A549 treated with AZD9567 at 1 μM for 4 hours (cell line): Measurements from ENCODE around the gene HBG2. TPM values are rescaled to one million over a fixed set of nuclear protein-coding genes. Genes with fewer than 3 reads are reported as not detected.

Experiments used
- total RNA-seq: library from RNA; stranded (reverse); fragments of 200-300 nt; extraction: Qiagen RNA extraction; gene quantifications from 5 replicates; pipeline ENCODE4 v1.2.3, GENCODE V29; 2022; ENCODE audit not compliant: insufficient read depth

The HBG2 gene
- total RNA-seq: not detected in 5 replicates

DNA sequence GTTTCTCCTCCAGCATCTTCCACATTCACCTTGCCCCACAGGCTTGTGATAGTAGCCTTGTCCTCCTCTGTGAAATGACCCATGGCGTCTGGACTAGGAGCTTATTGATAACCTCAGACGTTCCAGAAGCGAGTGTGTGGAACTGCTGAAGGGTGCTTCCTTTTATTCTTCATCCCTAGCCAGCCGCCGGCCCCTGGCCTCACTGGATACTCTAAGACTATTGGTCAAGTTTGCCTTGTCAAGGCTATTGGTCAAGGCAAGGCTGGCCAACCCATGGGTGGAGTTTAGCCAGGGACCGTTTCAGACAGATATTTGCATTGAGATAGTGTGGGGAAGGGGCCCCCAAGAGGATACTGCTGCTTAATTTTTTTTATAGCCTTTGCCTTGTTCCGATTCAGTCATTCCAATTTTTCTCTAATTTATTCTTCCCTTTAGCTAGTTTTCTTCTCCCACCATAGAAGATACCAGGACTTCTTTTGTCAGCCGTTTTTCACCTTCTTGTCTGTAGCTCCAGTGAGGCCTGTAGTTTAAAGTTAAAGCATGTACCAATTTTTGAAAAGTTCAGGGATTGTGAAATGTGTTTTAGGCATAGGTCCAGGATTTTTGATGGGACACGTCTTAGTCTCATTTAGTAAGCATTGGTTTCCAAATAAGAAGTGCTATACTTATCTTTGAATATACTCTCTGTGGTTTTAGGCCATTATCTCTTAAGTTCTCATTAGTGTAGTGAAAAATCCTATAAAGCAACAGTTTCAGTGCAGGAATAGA, at the start of gene HBG2:
HBG2 (minus strand) TSS at position 136 of the 768 bp plus-strand sequence; CDS start at position 83, 53 bp downstream.

DNA sequence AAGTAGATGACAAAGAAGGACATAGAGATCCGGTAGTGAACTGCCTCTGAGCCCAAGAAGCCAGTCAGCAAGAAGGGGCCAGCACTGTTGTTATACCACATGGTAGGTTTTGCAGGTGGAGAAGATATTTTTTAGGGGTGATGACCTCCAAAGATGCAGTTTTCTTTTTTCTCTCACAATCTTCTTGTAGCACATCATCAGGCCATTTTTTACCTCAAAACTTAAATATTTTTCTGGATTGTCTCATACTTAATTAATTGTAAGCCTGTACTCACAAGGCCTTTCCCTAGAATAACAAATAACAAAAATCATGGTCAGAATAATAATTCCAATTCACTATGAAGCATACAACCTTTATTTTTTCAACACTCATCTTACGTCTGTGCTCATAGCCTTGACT, 47.3 kb upstream of the HBG2 start, which contains the start of gene OR51B4:
OR51B4 (minus strand) TSS at position 101 of the 400 bp plus-strand sequence; CDS start at position 101, 0 bp downstream.

DNA sequence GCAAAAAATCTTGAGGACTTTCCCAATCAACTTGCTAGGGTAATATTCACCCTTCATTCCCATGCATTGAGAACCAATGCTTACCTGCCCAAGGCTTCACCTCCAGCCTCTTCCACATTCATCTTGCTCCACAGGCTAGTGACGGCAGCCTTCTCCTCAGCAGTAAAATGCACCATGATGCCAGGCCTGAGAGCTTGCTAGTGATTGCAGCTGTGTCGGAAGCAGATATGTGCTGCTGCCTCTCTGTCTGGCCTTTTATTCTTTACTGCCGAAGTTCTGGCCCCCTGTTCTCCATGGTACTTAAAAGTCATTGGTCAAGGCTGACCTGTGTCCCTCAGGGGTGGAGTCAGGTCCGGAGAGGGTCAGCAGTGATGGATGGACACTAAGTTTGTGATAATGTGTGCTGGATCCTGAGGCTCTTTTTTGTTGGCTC, 15.2 kb upstream of the HBG2 start, which contains the start of gene HBE1:
HBE1 (minus strand) TSS at position 231 of the 433 bp plus-strand sequence; CDS start at position 176, 55 bp downstream.

GRCh38 chr11:5249807-5250396, 4.7 kb downstream of the HBG2 start, which contains the start of gene HBG1:
TSS of gene HBG1 (minus strand) at chr11:5249857. CDS start at chr11:5249804, 53 bp downstream.

DNA sequence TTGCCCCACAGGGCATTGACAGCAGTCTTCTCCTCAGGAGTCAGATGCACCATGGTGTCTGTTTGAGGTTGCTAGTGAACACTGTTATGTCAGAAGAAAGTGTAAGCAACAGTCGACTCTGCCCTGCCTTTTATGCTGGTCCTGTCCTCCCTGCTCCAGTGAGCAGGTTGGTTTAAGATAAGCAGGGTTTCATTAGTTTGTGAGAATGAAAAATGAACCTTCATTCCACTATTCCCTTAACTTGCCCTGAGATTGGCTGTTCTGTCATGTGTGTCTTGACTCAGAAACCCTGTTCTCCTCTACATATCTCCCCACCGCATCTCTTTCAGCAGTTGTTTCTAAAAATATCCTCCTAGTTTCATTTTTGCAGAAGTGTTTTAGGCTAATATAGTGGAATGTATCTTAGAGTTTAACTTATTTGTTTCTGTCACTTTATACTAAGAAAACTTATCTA, 20.2 kb downstream of the HBG2 start, which contains the start of gene HBD:
HBD (minus strand) TSS at position 103 of the 454 bp plus-strand sequence; CDS start at position 53, 50 bp downstream.

DNA sequence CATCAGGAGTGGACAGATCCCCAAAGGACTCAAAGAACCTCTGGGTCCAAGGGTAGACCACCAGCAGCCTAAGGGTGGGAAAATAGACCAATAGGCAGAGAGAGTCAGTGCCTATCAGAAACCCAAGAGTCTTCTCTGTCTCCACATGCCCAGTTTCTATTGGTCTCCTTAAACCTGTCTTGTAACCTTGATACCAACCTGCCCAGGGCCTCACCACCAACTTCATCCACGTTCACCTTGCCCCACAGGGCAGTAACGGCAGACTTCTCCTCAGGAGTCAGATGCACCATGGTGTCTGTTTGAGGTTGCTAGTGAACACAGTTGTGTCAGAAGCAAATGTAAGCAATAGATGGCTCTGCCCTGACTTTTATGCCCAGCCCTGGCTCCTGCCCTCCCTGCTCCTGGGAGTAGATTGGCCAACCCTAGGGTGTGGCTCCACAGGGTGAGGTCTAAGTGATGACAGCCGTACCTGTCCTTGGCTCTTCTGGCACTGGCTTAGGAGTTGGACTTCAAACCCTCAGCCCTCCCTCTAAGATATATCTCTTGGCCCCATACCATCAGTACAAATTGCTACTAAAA, 27.8 kb downstream of the HBG2 start, which contains the start of gene HBB:
HBB (minus strand) TSS at position 340 of the 579 bp plus-strand sequence; CDS start at position 290, 50 bp downstream.

Other genes starting within 250 kb of the HBG2 start
- not detected in 5 replicates for gene OR52J3, start 208.3 kb downstream of the HBG2 start, total RNA-seq
- not detected in 5 replicates for gene OR52E2, start 195.2 kb downstream of the HBG2 start, total RNA-seq
- gene OR52E1, start 185.2 kb downstream of the HBG2 start, total RNA-seq: not detected in 5 replicates
- gene OR52A5, start 116.4 kb downstream of the HBG2 start, total RNA-seq: not detected in 5 replicates
- gene OR52A1, start 100.0 kb downstream of the HBG2 start, total RNA-seq: not detected in 5 replicates
- gene OR51V1, start 54.1 kb downstream of the HBG2 start, total RNA-seq: not detected in 5 replicates
- not detected in 5 replicates for gene HBB, start 27.7 kb downstream of the HBG2 start, total RNA-seq
- not detected in 5 replicates for gene HBD, start 20.3 kb downstream of the HBG2 start, total RNA-seq
- gene HBG1, start 4.9 kb downstream of the HBG2 start, total RNA-seq: not detected in 5 replicates
- gene HBE1, start 15.2 kb upstream of the HBG2 start, total RNA-seq: not detected in 5 replicates
- not detected in 5 replicates for gene OR51B4, start 47.2 kb upstream of the HBG2 start, total RNA-seq
- gene OR51B2, start 69.5 kb upstream of the HBG2 start, total RNA-seq: not detected in 5 replicates
- 0.09 TPM in 1 of 5 replicates, not detected in the others for gene OR51B5, start 88.7 kb upstream of the HBG2 start, total RNA-seq
- not detected in 5 replicates for gene OR51B6, start 96.7 kb upstream of the HBG2 start, total RNA-seq
- gene OR51M1, start 129.0 kb upstream of the HBG2 start, total RNA-seq: not detected in 5 replicates
- not detected in 5 replicates for gene OR51Q1, start 167.3 kb upstream of the HBG2 start, total RNA-seq
- not detected in 5 replicates for gene OR51I1, start 186.7 kb upstream of the HBG2 start, total RNA-seq
- gene OR51I2, start 194.5 kb upstream of the HBG2 start, total RNA-seq: not detected in 5 replicates
- gene OR52D1, start 233.9 kb upstream of the HBG2 start, total RNA-seq: not detected in 5 replicates